AG09319 (cell line): ENCODE results near the gene EPB41L3.

ENCODE experiments used
- DNase-seq: peaks from one replicate; pipeline ENCODE4 v3.0.0-alpha.2; 2010; ENCODE audit warnings: low read depth; ENCODE audit errors: extremely low read depth
- TF ChIP-seq, protein P1 (sequence below): IDR thresholded peaks from 2 replicates; pipeline ENCODE4 v1.5.1; 2011; ENCODE audit warnings: low read depth, mild to moderate bottlenecking, inconsistent platforms, low read length, moderate library complexity

Gene EPB41L3

DNA sequence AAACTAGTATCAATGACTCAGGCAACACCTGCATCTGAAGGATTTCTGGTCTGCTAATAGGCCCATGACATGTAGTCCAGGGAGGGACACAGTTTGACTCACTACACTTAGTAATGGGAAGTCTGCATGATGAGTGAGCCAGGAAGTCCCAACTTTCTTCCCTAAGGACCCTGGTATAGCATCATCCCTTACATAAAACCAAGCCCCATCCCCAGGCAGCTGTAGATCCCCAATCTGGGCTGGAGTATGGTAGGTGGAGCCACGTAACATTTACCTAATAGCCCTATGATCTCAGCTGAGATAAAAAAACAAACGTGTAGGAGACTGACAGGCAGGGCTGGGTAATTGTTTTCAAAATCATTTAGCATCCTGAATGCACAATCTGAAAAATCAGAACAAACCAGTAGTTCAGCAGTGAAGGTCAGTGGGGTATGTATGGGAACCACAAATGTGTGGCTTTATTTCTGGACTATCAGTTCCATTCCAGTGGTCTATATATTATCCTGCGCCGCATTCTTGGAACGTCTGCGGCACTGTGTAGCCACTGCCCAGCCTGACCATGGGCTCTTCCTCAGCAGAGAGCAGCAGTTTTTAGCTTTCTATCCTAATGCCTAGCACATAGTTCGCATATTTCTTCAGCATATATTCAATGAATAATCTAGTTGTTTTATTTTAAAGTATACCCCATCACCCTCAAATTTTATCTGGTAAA is 33.5 kb downstream of the EPB41L3 start:
- TF ChIP-seq, protein P1, sequence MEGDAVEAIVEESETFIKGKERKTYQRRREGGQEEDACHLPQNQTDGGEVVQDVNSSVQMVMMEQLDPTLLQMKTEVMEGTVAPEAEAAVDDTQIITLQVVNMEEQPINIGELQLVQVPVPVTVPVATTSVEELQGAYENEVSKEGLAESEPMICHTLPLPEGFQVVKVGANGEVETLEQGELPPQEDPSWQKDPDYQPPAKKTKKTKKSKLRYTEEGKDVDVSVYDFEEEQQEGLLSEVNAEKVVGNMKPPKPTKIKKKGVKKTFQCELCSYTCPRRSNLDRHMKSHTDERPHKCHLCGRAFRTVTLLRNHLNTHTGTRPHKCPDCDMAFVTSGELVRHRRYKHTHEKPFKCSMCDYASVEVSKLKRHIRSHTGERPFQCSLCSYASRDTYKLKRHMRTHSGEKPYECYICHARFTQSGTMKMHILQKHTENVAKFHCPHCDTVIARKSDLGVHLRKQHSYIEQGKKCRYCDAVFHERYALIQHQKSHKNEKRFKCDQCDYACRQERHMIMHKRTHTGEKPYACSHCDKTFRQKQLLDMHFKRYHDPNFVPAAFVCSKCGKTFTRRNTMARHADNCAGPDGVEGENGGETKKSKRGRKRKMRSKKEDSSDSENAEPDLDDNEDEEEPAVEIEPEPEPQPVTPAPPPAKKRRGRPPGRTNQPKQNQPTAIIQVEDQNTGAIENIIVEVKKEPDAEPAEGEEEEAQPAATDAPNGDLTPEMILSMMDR = no peak
- DNase-seq = no peak

DNA sequence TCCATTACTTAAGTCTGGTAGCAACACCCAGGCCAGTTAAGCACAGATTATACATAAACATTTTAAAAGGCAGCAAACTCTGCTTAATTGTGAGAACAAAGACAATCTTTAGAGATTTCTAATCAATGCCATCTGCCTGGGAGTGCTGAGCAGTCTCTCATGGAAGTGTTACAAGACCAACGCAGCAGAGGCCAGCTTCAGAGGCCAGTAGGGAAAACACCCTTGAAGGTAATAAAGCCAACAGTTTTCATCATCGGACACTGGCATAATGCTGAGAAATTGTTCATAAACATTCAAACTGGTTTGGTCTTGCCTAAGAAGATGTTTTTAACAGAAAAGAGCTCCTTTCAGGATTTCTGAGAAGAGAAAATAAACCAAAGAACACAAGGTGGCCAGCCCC is 35.0 kb downstream of the EPB41L3 start:
- DNase-seq = no peak
- TF ChIP-seq, protein P1 = no peak

DNA sequence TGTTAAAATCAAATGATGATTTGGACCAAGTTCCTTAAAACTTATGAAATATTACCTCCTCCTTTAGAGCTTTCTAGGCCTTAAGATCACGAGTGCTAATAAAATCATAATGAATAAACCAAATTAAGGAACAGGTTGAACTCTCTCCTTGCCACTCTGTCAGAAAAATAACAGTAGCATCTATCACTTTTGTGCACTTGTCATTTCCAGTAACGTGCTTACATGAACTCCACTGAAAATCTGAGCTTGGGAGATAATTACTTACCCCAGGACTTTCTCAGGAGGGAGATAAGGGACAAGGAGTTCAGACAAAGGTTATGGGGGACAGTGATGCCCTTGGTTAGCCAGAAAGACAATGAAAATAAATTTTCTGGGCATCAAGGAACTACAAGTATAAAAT is 36.0 kb downstream of the EPB41L3 start:
- DNase-seq = no peak
- TF ChIP-seq, protein P1 = no peak

DNA sequence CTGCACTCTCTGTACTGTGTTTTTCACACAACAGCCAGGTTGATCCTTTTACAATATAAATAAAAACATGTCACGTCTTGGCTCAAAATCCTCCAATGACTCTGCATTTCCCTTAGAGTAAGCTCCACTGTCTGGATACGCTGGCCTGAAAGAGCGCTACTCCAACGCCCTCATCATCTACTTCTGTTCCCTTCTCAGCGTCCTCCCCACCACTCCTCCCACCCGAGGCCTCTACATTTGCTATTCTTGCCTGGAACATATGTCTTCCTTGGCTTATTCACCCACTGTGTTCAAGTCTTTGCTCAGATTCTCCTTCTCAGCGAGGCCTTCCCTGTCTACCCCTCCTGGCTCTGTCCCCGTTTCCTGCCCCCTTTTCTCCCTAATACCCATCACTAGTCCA is 37.6 kb downstream of the EPB41L3 start:
- no peak for DNase-seq
- TF ChIP-seq, protein P1 = no peak

DNA sequence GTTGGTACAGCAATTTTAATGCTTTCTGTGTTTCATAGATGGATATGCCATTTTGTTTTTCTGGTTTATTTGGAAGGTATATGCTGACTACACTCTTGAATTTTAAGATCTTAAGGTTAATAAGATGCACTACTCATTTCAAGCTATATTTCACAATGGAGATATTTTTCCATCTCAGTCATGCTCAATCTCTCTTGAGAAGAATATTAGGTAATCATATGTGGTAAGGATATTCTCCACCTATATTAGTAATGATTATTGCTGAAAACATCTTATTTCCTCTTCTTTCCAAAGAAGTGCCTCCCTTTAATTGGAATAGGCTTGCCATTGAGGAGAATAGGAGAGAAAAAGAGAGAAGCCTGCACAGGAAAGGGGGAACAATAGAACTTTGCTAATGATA is 40.1 kb downstream of the EPB41L3 start:
- TF ChIP-seq, protein P1 = no peak

DNA sequence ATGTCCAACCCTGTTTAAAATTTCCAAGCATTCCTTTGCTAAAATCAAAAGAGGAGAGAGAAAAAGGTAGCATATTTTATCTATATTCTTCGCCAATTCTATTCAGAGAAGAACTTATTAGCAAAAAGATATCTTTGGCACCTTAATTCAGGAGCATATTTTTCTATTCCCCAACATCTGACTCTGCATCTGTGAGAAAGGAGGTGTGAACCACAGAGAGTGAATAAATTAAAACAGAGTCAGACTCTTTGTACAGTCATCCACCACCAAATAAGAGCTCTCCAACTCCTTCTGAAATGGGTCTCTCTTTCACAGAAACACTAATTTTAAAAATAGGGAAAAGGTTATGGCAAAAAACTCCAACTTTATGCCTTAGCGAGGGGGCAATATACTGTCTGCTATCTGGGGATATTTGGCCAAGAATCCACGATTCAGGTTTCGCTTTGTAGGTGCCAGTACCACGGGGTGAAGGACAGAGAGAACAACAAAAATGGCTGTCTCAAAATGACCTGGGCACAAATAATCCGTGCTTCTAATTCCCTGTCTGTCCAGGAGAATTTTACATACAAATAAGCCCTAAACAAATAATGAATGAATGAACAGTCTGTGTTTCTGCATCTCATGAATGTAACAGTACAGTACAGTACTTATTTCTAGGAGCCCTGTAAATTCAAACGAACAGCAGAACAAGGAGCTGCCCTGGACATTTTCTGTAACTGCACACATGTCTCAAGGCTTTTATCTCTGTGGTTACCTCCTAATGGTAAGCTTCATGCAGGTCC is 43.4 kb downstream of the EPB41L3 start:
- TF ChIP-seq, protein P1 = no peak
- DNase-seq = no peak

More for the DNA sequence above, 40.1 kb downstream of the EPB41L3 start:
- no peak for DNase-seq

DNA sequence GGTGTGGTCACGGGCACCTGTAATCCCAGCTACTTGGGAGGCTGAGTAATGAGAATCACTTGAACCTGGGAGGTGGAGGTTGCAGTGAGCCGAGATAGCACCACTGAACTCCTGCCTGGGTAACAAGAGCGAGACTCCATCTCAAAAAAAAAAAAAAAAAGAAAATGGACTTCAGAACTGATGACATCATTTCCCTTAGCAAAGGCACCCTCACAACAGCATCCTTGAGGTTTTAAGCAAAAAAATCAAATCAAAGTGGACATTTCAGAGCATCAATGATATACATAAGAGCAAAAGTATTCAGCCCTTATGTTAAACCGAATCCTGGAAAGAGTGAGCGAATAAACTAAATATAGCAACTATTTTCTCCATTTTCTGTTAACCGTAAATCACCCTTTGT is 45.3 kb downstream of the EPB41L3 start:
- TF ChIP-seq, protein P1 = no peak
- DNase-seq = no peak
